GM15510 (cell line): ENCODE data around the gene CRADD.

Source experiments
- POLR2A ChIP-seq: IDR thresholded peaks from 3 replicates; pipeline ENCODE4 v1.6.1; 2011; ENCODE audit warnings: borderline replicate concordance; ENCODE audit not compliant: insufficient read length; ENCODE audit errors: extremely low read depth

Gene CRADD

DNA sequence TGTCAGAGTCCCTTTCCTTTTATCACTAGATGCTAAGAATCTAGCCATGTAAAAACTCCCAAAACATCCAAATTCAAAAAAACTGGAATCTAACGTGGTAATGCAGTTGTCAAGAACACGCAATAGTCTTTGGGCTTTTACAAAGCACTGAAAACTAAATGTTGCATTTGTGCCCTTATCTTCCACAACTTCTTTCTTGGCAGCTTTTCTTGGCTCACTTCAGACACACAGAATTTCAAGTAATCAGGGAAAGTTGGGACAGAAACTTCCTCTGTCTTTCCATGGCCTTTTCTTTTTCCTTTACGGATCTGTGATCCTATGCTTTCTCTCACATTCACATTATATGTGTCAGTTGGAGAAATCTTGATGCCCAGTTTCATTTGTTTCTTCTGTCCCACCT lies 136.0 kb downstream of the CRADD start:
- no peak for TF ChIP-seq POLR2A

DNA sequence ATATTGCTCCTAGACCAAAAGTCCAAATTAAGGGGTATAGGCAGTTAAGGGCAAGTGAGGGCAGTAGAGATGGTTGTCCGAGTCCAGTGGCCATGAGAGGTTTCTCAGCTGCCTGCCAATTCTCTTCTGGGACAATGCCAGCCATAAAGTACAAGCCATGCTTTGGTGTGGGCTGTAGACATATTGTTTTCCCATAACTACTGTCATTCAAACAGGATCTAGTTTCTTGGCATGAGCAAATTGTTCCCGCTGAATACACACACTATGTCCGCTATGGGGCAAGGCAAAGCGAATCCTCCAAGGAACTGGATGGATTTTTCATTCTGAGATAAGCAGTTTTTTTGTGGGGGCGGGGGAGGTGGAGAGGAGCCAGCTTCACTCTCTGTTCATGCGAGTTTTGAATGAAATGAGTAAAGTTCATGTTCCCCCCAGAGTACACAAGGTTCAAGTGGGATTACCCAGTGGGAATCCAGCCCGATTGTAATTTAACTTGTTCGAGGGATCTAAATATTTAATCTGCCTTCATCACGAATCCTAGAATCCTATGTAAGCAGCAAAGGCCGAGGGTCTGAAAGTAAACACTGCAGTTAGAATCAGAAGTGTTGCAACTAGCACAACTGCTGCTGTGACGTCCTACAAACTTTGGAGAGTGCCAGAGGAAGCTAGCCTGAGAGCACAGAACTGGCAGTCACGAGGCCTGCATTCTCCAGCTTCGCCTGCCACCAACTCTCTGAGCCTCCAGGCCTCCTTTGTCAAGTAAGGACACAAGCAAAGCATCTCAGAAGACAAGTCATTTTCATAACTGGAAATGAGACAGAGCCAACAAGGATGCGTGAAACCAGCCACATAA lies 137.0 kb downstream of the CRADD start:
- no peak for TF ChIP-seq POLR2A

- TF ChIP-seq POLR2A = no peak
Measured at GRCh38 chr12:93818488-93819049, 141.4 kb downstream of the CRADD start.

- TF ChIP-seq POLR2A = no peak
Measured at GRCh38 chr12:93819050-93819491, 141.9 kb downstream of the CRADD start.

DNA sequence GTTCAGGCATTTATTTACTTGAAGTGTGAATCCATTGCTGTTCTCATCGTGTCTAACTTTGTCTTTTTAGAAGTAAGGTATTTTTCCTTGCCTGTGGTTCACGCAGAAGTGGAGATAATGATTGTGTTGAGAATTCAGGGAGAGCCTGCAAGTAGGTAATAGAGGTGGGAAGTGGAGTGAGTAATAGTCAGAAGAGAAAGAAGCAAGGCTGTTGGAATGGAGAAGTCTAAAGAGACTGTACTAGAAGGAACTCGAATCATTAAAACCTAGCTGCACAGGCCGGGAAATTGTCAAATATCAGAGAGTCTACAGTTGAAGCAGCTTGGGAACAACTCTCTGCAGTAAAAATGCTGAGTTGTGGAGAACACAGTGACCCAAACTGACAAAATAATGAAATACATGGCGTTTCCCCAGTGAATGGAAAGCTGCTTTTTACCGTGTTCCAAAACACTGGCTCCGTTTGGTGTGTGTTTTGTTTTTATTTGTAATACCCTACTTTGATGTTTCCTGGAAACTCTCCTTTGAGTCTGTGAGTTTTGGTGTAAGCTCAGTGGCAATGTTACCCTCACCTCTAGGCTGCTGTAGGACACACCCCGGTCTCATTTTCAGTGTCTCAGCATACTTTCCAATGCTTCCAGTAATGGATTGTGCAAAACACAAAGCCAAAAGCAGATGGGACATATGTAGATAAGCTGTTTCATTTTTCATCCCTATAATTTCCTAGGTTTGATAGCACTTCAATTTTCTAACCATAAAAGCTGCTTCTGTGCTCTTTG lies 146.6 kb downstream of the CRADD start:
- TF ChIP-seq POLR2A = no peak

DNA sequence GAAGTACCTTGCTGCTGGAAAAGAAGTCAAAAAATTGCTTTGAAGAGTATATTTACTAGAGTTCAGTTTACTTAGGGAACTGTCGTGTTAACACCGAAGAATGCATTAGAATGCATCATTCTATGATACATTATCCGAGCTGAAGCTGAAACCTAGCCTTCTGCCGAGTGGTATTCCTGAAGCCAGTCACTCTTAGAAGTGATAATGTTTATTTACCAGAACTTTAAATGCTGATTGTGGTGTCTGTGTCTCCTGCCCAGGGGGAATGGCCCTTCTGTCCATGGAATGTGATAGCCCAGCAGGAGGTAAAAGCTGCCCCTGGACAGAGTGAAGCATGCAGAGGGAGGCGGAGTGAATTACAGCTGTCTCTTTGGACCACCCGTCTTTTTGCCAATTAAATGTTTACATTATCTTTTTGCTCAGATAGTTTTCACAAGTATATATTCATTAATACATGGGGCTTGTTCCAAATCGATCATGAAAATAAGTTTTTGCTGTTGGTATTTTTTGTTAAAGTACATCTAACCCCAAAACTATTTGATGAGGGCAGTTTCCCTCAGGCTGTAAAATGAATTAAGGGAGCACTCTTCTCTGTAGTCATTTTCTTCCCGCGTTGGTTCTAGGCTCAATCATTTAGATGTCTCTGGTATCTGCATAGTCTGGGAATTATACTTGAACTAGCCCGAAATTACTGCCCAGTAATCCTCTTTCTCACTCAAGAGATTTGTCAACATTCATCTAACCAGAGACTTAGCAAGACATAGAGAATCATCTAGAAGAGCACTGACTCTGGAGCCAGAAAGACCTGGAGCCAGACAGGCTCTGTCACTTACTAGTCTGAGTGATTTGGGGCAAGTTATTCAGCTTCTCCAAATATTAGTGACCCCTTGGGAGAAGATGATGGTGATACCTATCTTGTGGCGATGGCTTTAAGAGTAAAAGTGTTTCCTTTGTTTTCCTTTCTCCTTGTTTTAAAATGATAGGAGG lies 147.6 kb downstream of the CRADD start:
- TF ChIP-seq POLR2A = no peak

- no peak for TF ChIP-seq POLR2A
Measured at GRCh38 chr12:93825501-93825888, 148.3 kb downstream of the CRADD start.

DNA sequence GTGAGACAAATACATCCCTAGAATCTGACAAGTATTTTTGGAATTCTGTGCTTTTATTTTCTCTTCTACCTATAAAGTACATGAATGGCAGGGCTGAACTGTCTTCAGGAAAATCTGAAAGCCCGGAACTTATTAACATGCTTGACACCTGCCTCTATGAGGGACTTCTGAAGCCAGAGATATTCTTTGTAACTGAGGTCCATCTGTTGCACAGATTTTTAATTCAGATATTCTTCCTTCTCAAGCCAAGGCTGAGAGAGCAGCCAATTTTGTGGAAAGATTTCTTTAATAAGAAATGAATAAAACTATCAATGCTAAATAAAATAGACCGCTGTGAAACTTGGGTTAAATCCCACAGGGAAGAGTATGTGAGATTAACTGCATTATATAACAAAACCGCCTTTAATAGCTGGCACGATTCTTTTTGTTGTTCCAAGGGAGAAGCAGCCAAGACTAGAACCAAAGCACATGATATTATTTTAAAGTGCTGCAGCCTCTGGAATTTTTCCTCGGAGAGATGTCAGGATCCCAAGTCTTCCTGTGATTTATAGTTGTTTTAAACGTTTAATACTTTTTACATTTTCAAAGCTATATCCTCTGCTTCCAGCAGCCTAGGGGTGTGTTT lies 148.9 kb downstream of the CRADD start:
- TF ChIP-seq POLR2A = no peak

DNA sequence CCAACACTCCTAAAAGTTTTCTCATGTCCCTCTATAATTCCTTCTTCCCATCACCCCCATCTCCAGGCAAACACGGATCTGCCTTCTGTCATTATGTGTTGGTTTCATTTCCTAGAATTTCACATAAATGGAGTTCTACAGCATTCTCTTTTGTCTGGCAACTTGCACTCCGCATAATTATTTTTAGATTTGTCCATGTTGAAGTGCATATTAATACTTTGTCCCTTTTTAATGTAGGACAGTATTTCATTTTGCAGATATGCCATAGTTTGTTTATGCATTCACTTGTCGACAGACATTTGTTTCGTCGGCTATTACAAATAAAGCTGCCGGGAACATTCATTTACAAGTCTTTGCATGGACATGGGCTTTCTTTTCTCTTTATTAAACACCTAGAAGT lies 150.0 kb downstream of the CRADD start:
- no peak for TF ChIP-seq POLR2A

GRCh38 chr12:93827669-93828068 lies 150.5 kb downstream of the CRADD start:
- no peak for TF ChIP-seq POLR2A

- TF ChIP-seq POLR2A = no peak
Measured at GRCh38 chr12:93829016-93829415, 151.8 kb downstream of the CRADD start.

- TF ChIP-seq POLR2A = no peak
Measured at GRCh38 chr12:93831374-93831773, 154.2 kb downstream of the CRADD start.

DNA sequence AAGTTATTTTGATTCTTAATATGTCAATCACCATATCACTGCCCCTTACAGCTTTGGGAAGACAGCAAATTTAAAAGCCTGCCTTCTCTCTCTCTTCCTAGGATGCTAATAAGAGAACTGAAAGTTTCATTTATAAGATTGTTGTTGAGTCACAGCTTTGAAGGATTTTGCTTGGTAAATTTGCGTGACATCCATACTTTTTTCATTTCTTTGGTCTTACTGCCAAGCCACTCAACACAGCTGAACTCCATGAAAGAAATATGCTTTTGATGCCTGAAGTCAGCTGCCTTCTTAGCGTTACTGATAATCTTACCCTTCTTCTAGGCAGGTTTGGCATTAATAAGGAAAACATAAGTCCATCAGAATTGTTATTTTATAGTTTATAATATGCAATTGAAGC lies 155.0 kb downstream of the CRADD start:
- no peak for TF ChIP-seq POLR2A

- no peak for TF ChIP-seq POLR2A
Measured at GRCh38 chr12:93833946-93834345, 156.8 kb downstream of the CRADD start.
